Colon (tissue), 2 donors: ENCODE data around the gene FGFRL1.

Source experiments
- FAIRE-seq: peaks from 2 replicates; lab custom pipeline; 2012; peaks lifted over from hg19 to GRCh38; lab: Jason Lieb, UNC
- donor health status: control.
- donor health status: control.

FGFRL1 gene

DNA sequence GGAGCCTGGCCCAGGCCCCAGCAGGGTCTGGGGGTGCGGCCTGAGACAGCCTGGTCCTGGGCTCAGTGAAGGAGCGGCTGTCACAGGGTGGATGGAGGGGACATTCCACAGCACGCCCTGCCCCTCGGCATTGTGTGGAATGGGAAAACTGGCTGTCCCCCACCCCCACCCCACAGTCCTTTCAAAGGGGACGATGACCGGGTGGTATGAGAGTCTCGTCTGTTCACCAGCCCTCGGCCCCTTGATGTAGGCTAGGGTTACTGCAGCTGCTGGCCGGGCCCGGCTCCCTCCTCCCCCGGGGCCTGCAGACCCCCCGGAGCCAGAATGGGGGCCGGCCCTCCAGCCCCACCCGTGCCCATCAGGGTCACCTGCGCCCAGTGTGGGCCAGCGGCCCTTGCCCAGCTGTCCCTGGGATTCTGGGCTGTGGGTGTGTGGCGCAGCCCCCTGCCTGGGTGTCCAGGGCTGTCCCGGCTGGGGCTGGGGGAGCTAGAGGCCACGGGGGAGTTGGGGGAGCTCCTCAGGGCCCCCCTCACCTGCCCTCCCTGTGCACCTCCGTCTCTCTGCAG lies 11.7 kb downstream of the FGFRL1 start:
- no peak for FAIRE-seq

DNA sequence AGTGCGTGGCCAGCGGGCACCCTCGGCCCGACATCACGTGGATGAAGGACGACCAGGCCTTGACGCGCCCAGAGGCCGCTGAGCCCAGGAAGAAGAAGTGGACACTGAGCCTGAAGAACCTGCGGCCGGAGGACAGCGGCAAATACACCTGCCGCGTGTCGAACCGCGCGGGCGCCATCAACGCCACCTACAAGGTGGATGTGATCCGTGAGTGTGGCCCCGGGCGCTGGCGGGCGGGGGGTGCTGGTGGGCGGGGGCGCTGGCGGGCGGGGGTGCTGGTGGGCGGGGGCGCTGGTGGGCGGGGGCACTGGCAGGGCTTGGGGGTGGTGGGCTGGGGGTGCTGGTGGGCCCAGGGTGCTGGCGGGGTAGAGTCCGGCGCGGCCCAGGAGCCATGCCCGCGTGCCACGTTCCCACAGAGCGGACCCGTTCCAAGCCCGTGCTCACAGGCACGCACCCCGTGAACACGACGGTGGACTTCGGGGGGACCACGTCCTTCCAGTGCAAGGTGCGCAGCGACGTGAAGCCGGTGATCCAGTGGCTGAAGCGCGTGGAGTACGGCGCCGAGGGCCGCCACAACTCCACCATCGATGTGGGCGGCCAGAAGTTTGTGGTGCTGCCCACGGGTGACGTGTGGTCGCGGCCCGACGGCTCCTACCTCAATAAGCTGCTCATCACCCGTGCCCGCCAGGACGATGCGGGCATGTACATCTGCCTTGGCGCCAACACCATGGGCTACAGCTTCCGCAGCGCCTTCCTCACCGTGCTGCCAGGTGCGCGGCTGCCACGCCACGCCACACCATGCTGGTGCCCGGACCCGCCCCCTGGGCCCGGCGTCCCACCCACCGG lies 12.7 kb downstream of the FGFRL1 start:
- no peak for FAIRE-seq

DNA sequence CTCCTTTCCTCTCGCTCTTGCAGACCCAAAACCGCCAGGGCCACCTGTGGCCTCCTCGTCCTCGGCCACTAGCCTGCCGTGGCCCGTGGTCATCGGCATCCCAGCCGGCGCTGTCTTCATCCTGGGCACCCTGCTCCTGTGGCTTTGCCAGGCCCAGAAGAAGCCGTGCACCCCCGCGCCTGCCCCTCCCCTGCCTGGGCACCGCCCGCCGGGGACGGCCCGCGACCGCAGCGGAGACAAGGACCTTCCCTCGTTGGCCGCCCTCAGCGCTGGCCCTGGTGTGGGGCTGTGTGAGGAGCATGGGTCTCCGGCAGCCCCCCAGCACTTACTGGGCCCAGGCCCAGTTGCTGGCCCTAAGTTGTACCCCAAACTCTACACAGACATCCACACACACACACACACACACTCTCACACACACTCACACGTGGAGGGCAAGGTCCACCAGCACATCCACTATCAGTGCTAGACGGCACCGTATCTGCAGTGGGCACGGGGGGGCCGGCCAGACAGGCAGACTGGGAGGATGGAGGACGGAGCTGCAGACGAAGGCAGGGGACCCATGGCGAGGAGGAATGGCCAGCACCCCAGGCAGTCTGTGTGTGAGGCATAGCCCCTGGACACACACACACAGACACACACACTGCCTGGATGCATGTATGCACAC lies 13.6 kb downstream of the FGFRL1 start:
- FAIRE-seq = no peak

DNA sequence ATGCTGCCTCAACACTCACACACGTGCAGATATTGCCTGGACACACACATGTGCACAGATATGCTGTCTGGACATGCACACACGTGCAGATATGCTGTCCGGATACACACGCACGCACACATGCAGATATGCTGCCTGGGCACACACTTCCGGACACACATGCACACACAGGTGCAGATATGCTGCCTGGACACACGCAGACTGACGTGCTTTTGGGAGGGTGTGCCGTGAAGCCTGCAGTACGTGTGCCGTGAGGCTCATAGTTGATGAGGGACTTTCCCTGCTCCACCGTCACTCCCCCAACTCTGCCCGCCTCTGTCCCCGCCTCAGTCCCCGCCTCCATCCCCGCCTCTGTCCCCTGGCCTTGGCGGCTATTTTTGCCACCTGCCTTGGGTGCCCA lies 14.7 kb downstream of the FGFRL1 start:
- FAIRE-seq = no peak

DNA sequence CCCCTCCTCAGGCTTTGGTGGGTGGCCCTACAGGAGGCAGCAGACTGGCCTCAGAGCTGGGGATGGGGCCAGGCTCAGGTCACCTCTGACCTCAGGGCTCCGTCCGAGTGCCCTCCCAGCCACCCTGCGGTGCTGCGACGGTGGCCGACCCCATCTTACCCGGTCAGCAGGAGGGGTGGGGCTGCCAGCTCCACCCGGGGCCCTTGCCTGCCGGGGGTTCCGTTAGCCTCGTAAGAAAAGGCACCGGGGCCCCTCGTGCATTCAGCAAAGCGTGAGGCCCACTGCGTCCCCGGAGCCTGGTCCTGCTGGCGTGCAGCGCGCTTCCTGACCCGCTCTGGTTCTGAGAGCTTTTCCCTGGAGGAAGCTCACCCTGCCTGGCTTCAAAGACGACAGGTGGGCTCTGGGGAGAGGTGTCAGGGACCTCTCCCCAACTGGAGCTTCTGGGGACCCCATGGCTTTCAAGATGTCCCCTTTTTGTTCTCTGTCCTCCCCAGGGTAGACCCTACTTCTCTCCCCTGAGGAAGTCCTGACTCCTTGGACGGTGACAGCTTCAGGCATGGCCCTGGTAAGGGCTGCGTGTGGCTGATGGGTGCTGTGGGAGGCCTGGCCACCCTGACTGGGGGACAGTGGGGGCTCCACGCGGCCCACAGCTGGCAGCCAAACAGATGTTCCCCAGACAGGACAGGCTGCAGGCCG lies 15.9 kb downstream of the FGFRL1 start:
- FAIRE-seq = no peak

DNA sequence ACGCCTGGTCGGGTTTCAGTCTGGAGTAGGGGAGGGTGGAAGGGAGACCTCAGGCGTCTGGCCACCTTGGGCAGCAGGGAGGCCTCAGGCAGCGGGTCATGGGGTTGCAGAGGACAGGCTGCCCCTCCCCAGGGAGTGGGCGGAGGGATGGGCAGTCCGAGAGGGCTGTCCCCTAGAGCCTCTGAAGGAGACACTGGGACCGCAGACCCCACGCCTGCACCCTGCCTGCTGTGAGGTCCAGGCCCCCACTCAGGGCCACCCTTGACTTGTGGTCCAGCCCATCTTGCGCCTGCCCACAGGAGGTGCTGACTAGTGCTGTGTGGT lies 16.5 kb downstream of the FGFRL1 start:
- FAIRE-seq = no peak

DNA sequence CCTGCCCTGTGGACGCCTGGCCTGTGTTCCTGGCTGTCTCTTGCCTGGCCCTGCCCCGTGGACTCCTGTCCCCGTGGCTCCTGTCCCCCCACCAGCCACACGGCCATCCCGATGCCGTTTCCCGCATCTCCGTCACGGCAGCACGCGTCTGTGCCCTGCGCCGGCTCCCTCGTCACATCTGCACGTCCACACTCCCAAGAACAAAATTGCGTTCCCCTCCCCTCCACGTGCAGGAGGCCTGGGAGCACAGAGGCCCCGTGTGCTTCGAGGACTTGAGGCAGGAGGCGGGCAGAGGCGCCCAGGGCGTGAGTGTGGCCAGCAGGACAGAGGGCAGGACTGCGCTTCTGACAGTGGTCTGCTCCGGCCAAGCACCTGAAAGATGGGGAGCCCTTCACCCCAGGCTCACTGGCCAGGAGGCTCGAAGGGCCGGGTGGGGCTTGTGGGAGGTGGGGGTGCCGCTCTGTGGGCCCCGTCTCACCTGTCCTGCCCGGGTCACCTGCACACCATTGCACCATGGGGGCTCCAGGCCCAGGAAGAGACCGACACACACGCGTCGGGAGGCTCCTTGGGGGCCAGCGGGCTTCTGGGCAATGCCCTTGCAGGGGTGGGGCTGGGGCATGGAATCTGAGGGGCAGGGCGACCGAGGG lies 17.3 kb downstream of the FGFRL1 start:
- FAIRE-seq = no peak

DNA sequence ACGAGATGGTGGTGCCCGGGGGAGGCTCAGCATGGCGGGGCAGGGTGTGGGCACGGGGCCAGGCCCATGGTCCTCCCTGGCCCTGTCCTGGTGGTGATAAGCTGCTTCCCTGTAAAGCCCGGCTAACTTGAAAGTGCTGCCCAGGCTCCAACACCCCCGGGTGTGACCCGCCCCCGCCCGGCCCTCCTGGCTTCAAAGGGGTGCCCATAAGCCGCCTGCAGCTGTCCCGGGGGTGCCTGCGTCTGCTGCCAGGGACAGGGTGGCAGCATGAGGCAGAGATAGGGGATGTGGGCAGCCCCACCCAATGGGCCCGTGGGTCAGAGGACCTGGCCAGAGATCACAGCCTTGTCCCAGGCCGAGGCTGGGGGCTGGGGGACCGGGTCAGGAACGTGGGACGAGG lies 18.1 kb downstream of the FGFRL1 start:
- FAIRE-seq = no peak

DNA sequence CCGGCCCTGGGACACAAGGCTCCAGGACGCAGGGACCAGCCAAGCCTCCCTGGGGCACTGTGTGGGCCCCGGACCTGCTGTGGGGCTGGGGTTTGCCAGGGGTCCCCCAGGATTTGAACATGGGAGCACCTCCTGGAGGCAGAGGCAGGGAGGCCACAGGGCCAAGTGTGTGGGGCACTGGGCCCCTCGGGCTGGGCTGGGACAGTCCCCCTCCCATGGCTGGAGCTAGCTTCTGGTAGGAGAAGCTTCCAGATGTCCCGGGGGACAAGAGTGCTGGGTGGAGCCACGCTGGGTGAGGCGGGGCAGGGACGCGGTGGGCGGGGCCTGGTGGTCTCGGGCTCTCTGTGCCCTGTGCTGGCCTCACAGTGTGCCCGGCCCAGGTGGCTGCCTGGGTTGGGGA lies 18.6 kb downstream of the FGFRL1 start:
- no peak for FAIRE-seq

DNA sequence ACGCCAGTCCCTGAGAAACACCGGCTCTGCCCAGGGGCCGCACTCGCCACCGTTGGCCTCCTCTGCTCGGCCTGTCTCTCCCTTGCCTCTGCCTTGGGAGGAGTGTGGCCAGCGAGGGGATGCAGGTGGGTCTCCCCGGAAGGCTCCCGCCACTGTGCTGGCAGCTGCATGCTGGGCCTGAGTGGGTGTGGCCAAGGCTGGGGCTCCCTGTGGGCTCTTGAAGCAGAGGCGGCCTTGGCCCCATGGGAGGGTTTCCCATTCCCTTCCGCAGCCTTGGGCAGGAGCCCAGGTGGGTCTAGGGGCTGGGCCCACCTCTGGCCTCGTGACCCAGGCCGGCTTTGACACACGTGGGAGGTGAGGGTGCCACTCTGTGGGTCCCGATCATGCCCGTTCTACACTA lies 19.1 kb downstream of the FGFRL1 start:
- no peak for FAIRE-seq

DNA sequence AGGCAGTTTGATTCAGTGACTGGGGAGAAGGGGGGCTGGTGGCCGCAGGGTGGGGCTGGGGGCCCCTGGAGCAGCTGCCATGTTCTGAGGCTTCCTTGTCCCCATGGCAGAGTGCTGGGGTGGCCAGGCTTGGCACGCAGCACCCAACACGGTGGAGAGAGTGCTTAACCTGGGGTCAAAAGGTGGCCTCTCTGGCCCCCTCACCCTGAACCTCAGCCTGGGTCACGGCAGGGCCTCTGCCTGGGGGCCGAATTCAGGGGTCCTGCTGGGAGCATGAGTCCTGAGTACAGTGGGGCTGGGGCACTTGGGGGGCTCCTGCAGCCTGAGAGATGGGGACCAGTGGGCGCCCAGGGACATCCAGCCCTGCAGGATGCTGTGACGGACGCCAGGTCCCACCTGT lies 19.9 kb downstream of the FGFRL1 start:
- FAIRE-seq = no peak

DNA sequence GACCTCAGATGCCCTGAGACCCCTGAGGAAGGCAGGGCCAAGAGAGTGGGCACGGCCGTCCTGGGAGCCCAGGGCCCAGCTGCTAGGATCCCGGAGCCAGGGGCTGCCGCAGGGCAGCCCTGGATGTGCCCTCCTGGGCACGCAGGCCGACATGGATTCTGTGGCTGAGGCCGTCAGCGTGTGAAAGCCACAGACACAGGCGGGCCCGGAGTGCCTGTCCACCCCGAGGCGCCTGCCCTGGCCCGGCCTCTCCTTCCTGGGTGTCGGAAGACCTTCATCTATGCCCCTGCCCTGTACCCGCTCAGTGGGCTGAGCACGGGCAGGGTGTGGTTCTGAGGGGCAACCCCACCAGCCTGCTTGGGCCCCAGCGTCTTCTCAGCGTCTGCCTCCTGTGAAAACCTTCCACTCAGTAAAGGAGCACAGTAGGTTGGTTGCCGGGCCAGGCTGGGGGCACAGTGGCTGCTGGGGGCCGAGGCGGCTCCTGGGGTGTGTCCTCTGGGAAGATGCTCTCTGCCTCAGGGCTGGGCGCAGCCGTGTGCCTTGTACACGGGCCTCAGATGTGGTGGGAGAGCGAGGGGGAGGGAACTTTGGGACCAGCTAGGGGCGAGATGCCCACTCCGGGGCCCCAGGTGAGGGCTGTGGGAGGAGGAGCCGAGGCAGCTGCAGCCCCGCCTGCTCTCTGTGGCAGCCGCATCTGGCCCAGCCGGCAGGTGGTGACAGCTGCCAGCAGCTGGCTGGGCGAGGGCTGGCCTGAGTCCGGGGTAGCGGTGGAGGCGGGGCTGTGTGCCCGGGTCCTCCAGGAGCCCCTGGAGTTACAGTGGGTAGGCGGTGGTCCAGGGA lies 20.8 kb downstream of the FGFRL1 start:
- no peak for FAIRE-seq

DNA sequence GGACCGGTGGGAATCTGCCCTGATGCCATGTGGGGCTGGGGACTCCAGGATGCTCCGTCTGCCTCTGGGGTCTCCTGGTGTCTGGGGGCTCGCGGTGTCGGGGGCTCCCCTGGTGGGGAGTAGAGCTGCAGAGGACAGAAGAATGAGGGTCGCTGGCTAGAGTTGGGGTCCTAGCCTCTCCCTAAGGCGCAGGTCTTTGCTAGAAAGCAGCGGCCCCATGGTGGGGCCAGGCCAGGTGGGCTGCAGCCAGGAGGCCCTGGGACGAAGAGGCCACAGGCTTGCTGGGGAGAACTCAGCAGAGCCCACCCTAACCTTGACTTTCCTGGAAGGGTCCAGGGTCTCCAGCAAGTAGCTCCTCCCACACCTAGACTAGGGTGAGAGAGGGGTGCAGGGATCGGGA lies 21.4 kb downstream of the FGFRL1 start:
- no peak for FAIRE-seq

DNA sequence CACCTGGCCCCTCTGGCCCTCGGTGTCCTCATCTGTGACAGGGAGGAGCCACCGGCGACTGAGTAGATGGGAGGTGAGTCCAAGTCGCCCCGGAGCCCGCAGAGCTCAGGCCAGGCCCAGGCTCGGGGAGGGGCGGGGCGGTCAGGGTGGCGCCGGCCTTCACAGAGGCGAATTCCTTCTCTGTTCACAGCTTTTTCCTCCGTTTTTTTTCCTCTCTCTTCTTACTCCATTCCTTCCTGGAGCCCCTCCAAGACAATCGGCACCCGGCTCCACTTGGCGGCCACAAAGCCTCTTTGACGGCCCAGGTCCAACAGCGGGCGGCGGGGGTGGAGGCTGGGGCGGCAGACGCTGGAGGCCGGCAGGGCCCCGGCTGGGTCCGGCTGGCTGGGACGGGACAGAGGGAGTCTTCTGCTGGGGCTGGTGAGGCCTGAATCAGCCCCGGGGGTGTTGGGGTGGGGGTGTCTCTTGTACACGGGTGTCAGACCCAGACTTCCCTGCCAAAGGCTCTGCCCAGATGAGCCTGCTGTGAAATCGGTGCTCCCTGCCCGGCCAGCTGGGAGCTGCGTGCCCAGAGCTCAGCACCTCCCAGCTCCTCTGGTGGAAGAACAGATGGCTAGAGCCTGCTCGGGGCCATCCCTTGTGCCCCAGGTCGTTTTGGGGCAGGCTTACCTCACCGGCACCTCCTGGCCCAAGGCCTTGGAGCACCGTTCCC lies 22.6 kb downstream of the FGFRL1 start:
- FAIRE-seq = no peak

DNA sequence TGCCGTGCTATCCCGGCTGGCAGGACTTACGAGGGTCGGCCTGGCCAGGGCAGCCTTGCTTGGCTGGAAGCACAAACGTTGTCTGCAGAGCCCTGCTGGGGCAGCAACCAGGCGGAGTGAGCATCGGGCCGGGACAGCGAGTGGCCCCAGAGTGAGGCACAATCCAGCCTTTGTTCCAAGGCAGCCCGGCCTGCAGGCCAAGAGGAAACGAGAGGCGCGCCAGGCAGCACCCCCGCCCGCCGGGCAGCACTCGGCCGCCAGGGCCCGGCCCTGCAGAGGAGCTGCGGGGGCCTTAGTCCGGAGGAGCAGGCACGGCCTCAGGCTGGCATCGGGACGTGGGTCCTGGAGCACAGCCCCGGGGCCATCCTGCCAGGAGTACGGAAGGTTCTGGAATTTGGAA lies 24.1 kb downstream of the FGFRL1 start:
- FAIRE-seq = no peak

DNA sequence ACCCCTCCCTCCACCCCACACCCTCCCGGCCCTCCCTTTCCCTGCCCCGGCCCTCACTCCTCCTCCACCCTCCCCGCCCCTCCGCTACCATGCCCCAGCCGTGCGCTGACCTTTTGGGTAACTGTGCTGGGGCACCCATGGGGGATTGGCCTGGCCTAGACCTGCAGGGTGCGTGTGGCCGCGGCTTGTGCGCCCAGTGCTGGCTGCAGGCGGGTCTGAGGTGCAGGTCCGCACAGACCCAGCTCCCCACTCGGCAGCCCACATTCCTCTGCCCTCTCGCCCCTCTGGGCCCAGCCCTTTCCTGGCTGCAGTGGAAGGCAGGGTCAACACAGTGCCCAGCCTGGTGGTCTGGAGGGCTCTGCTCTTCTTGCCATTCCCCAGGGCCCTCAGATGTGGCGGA lies 24.7 kb downstream of the FGFRL1 start:
- no peak for FAIRE-seq

DNA sequence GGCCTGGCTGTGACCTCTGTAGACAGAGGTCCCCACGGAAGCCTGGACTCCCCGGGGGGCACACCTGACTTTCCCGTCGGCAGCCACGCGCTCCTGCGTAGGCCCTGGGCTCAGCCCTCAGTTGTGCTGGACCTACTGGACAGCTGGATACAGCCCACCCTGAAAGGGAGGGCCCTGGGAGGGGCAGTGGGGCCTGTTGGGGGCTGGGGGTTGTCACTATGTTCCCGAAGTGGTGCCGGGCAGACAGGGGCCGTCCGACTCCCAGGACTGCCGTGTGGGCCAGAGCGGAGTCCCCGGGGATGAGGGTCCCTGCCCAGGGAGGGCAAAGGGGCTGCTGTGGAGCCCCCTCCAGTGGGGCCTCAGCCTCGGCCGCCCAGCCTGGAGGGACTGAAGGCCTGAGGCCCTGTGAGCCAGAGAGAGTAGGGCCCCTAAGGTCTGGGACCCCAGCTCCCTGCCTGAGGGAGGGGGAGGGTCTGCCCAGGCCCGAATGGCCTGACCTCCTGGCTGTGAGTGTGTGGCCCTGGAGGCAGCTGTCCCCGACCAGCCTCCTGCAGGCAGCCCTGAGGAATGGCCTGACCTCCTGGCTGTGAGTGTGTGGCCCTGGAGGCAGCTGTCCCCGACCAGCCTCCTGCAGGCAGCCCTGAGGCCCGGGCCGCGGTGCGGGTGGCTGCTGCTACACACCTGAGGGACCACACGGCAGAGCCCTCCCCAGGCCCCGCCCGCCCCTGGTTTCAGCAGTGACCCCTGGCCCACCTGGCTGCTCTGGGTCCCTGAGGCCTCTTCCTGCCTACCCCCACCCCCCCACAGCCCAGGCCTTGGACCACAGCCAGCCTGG lies 25.8 kb downstream of the FGFRL1 start:
- no peak for FAIRE-seq

DNA sequence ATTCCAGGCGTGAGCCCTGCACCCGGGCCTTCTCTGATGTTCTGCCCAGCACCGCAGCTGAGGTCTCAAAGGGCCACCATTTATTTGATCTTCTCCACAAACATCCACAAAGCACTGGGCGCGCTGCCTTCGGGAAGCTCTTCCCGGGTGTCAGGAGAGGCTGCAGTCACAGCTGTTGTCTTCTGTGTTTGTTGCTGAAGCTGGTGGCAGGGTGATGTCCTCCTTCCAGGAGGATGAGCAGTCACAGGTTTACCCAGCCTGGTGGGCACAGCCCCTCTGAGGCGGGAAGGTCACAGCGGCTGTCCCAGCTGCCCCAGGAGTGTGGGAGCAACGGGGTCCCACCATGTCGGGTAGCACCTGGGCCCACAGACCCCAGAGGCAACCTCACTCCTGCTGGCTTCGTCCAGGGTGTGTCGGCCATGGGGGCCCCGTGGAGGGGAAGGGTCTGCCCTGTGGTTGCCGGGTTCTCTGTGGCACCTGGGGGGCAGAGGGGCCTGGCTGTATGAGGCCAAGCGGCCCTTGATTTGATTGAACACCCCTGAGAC lies 27.6 kb downstream of the FGFRL1 start:
- no peak for FAIRE-seq

DNA sequence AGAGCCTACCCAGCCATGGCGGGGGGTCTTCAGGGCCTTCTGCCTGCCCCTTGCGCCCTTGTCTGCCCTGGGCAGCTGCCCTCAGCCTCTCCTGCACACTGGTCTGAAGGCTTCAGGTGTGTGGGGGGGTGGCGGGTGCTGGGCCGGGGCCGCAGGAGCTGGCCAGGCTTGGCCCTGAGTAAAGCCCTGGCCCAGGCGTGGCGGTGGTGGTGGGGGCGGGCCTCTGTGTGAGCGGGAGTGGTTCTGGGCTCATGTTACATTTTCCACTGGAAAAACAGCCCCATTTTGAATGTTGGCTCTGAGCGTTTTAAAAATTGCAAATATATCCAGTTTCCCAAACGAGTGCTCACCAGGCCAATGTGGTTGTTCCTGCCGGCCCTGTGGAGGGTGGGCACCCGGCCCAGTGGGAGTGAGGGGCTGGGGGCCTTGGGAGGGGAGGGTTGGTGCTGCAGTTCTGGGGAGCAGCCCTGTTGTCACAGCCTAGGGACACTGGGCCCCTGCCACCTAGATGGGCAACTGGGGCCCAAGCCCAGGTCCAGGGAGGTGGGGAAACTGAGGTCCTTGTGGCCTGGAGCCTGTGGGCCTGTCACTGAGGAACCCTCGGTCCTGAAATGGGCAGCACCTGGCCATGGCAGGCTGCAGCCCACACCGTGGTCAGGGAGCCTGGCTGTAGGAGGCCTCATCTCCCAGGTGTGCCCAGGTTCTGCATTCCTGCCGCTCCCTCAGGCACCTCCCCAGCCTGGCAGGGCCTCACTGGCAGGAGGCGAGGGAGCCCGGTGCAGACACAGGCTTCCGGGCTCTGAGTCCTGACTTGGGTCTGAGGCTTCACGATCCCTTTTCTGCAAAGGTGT lies 28.3 kb downstream of the FGFRL1 start:
- no peak for FAIRE-seq
